NCI-H146 (cell line): ENCODE data around the gene FLT3.
"Not testable (repeated sequence)": the region's sequence is repeated elsewhere in the genome, so short reads cannot be mapped to it uniquely, and the experiment has no call there.

Source experiments
- DNase-seq: peaks from one replicate; lab custom pipeline; 2025; lab: John Stamatoyannopoulos, UW

The FLT3 gene

GRCh38 chr13:27972478-27972820 is 127.9 kb downstream of the FLT3 start:
- DNase-seq = no peak

GRCh38 chr13:27971776-27972477 is 128.4 kb downstream of the FLT3 start:
- no peak for DNase-seq

- DNase-seq = no peak
These were observed 129.1 kb downstream of the FLT3 start for GRCh38 chr13:27971236-27971645.

- no peak for DNase-seq
These were observed 129.8 kb downstream of the FLT3 start for GRCh38 chr13:27970382-27971235.

GRCh38 chr13:27969866-27970229 is 130.5 kb downstream of the FLT3 start:
- DNase-seq = no peak

GRCh38 chr13:27969082-27969865 is 131.1 kb downstream of the FLT3 start, which contains the start of gene CDX2:
Gene CDX2 (minus strand): TSS chr13:27969315. CDS start chr13:27969006, 309 bp downstream.
- DNase-seq = no peak

- no peak for DNase-seq
These were observed 131.9 kb downstream of the FLT3 start for GRCh38 chr13:27968316-27969081.

- DNase-seq = no peak
These were observed 132.6 kb downstream of the FLT3 start for GRCh38 chr13:27967736-27968315.

GRCh38 chr13:27967203-27967735 is 133.1 kb downstream of the FLT3 start:
- DNase-seq = no peak

- no peak for DNase-seq
These were observed 133.7 kb downstream of the FLT3 start for GRCh38 chr13:27966641-27967202.

GRCh38 chr13:27965740-27966640 is 134.4 kb downstream of the FLT3 start:
- peak; percentile 18 for DNase-seq

GRCh38 chr13:27965343-27965739 is 135.0 kb downstream of the FLT3 start:
- no peak for DNase-seq

- no peak for DNase-seq
These were observed 135.5 kb downstream of the FLT3 start for GRCh38 chr13:27964741-27965323.

GRCh38 chr13:27964206-27964605 is 136.2 kb downstream of the FLT3 start:
- DNase-seq = not testable (repeated sequence)

- no peak for DNase-seq
These were observed 136.9 kb downstream of the FLT3 start for GRCh38 chr13:27963491-27963890.

GRCh38 chr13:27962982-27963381 is 137.4 kb downstream of the FLT3 start:
- no peak for DNase-seq

GRCh38 chr13:27962128-27962841 is 138.1 kb downstream of the FLT3 start:
- no peak for DNase-seq

- DNase-seq = no peak
These were observed 138.9 kb downstream of the FLT3 start for GRCh38 chr13:27961227-27962085.
